Erythroblast (primary cell): ENCODE data around the gene CD300E.

ENCODE experiments used
- GATA1 ChIP-seq: IDR thresholded peaks from 2 replicates; pipeline ENCODE4 v1.6.1; 2011; ENCODE audit warnings: low read depth, mild to moderate bottlenecking, control low read depth, low read length, moderate library complexity
- POLR2A ChIP-seq: IDR thresholded peaks from 2 replicates; pipeline ENCODE4 v1.6.1; 2011; ENCODE audit warnings: mild to moderate bottlenecking, low read length

- TF ChIP-seq POLR2A (no peak), GATA1 (no peak)
These were observed 28.5 kb upstream of the CD300E start for GRCh38 chr17:74652020-74652419.
